Parathyroid adenoma (tissue), 2 donors: ENCODE results near the gene VBP1.
"Not testable (repeated sequence)": the region's sequence is repeated elsewhere in the genome, so short reads cannot be mapped to it uniquely, and the experiment has no call there.

Experiments used
- H2AFZ ChIP-seq: fragments of 300-600 bp; sonication (generic); one replicate; pipeline ENCODE4 v1.7.0; 2017; ENCODE audit warnings: antibody characterized with exemption, mild to moderate bottlenecking
- H3K27ac ChIP-seq: fragments of 300-600 bp; sonication (generic); one replicate; pipeline ENCODE4 v1.7.0; 2017
- H3K27me3 ChIP-seq: fragments of 300-600 bp; sonication (generic); one replicate; pipeline ENCODE4 v1.7.0; 2017; ENCODE audit warnings: low read length; ENCODE audit not compliant: control insufficient read depth, insufficient read depth
- H3K36me3 ChIP-seq: fragments of 300-600 bp; sonication (generic); one replicate; pipeline ENCODE4 v1.7.0; 2017; ENCODE audit warnings: low read length; ENCODE audit not compliant: control insufficient read depth, insufficient read depth
- H3K4me1 ChIP-seq: fragments of 300-600 bp; sonication (generic); one replicate; pipeline ENCODE4 v1.7.0; 2017; ENCODE audit warnings: control low read depth
- H3K4me2 ChIP-seq: fragments of 300-600 bp; sonication (generic); one replicate; pipeline ENCODE4 v1.7.0; 2017; ENCODE audit warnings: low read length
- H3K4me3 ChIP-seq: fragments of 300-600 bp; sonication (generic); one replicate; pipeline ENCODE4 v1.7.0; 2017; ENCODE audit warnings: low read depth, low read length
- H3K79me2 ChIP-seq: fragments of 300-600 bp; sonication (generic); one replicate; pipeline ENCODE4 v1.7.0; 2017; ENCODE audit warnings: control low read depth
- H3K9ac ChIP-seq: fragments of 300-600 bp; sonication (generic); one replicate; pipeline ENCODE4 v1.7.0; 2017; ENCODE audit warnings: mild to moderate bottlenecking
- H3K9me3 ChIP-seq: fragments of 300-600 bp; sonication (generic); one replicate; pipeline ENCODE4 v1.7.0; 2017; ENCODE audit warnings: low read length; ENCODE audit not compliant: control insufficient read depth
- TF ChIP-seq, protein P1 (sequence below): fragments of 300-600 bp; sonication (generic); IDR thresholded peaks from one replicate; pipeline ENCODE4 v1.7.0; 2017; ENCODE audit warnings: antibody characterized with exemption, mild to moderate bottlenecking
- donor health status: primary hyperparathyroidism.

VBP1 gene

GRCh38 chrX:155221351-155221750 lies 5.1 kb downstream of the VBP1 start:
- H3K9ac ChIP-seq, result no peak overlapping the region
- no peak overlapping the region for H2AFZ ChIP-seq
- no peak overlapping the region for H3K27ac ChIP-seq
- TF ChIP-seq, protein P1, sequence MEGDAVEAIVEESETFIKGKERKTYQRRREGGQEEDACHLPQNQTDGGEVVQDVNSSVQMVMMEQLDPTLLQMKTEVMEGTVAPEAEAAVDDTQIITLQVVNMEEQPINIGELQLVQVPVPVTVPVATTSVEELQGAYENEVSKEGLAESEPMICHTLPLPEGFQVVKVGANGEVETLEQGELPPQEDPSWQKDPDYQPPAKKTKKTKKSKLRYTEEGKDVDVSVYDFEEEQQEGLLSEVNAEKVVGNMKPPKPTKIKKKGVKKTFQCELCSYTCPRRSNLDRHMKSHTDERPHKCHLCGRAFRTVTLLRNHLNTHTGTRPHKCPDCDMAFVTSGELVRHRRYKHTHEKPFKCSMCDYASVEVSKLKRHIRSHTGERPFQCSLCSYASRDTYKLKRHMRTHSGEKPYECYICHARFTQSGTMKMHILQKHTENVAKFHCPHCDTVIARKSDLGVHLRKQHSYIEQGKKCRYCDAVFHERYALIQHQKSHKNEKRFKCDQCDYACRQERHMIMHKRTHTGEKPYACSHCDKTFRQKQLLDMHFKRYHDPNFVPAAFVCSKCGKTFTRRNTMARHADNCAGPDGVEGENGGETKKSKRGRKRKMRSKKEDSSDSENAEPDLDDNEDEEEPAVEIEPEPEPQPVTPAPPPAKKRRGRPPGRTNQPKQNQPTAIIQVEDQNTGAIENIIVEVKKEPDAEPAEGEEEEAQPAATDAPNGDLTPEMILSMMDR, result no peak
- H3K4me3 ChIP-seq, result no peak overlapping the region
- peaks cover 8% of the 10 kb centered on the region for H3K79me2 ChIP-seq
- no peaks in the 10 kb centered on the region for H3K27me3 ChIP-seq
- no peaks in the 10 kb centered on the region for H3K9me3 ChIP-seq
- H3K4me1 ChIP-seq, result peaks cover 5% of the 10 kb centered on the region
- H3K36me3 ChIP-seq, result no peaks in the 10 kb centered on the region
- no peak overlapping the region for H3K4me2 ChIP-seq

DNA sequence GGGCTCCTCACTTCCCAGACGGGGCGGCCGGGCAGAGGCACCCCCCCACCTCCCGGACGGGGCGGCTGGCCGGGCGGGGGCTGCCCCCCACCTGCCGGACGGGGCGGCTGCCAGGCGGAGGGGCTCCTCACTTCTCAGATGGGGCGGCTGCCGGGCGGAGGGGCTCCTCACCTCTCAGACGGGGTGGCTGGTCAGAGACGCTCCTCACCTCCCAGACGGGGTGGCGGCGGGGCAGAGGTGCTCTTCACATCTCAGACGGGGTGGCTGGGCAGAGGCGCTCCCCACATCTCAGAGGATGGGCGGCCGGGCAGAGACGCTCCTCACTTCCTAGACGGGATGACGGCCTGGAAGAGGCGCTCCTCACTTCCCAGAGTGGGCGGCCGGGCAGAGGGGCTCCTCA lies 7.5 kb downstream of the VBP1 start:
- H3K4me1 ChIP-seq, H3K79me2 ChIP-seq, H3K4me2 ChIP-seq, H2AFZ ChIP-seq, H3K36me3 ChIP-seq, H3K9ac ChIP-seq, H3K27me3 ChIP-seq, H3K27ac ChIP-seq, H3K9me3 ChIP-seq, H3K4me3 ChIP-seq: not testable (repeated sequence)

- no peaks in the 10 kb centered on the region for H3K79me2 ChIP-seq
- no peak overlapping the region for H2AFZ ChIP-seq
- H3K4me1 ChIP-seq, result no peaks in the 10 kb centered on the region
- no peaks in the 10 kb centered on the region for H3K9me3 ChIP-seq
- H3K27me3 ChIP-seq, result no peaks in the 10 kb centered on the region
- no peaks in the 10 kb centered on the region for H3K36me3 ChIP-seq
- no peak overlapping the region for H3K4me2 ChIP-seq
- H3K27ac ChIP-seq, result no peak overlapping the region
- H3K4me3 ChIP-seq, result no peak overlapping the region
- TF ChIP-seq, protein P1, result no peak
- H3K9ac ChIP-seq, result no peak overlapping the region
Measured at GRCh38 chrX:155225774-155226173, 9.5 kb downstream of the VBP1 start.

DNA sequence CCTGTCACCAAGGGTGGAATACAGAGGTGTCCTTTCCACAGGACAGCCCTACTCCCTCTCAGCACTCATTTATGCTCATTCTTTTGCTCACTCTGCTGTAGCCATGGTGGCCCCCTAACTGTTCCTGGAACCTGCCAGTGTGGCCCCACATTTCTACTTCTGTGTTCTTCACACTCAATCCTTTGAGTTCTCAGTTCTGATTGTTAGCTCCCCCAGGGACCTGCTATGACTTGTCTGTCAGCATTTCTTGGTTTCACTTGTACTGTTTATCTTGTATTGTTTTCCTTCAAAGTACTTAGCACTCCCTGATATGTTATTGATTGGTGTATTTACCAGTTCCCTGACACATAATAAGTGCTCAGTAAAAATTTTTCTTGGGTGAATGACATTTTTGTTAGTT lies 14.9 kb downstream of the VBP1 start:
- Histone ChIP-seq H3K79me2 (no peaks in the 10 kb centered on the region), H3K4me3 (no peak overlapping the region), H3K27ac (no peak overlapping the region), H2AFZ (no peak overlapping the region), H3K9ac (no peak overlapping the region), H3K36me3 (no peaks in the 10 kb centered on the region), H3K9me3 (no peaks in the 10 kb centered on the region), H3K4me2 (no peak overlapping the region), H3K4me1 (no peaks in the 10 kb centered on the region), H3K27me3 (no peaks in the 10 kb centered on the region)
- TF ChIP-seq, protein P1, result no peak

GRCh38 chrX:155235891-155236290 lies 19.6 kb downstream of the VBP1 start:
- no peaks in the 10 kb centered on the region for H3K36me3 ChIP-seq
- TF ChIP-seq, protein P1, result no peak

More at GRCh38 chrX:155235891-155236290, 19.6 kb downstream of the VBP1 start:
- Histone ChIP-seq H3K9ac (no peak overlapping the region), H3K4me2 (no peak overlapping the region), H3K4me3 (no peak overlapping the region), H3K4me1 (no peaks in the 10 kb centered on the region), H3K27ac (no peak overlapping the region), H3K79me2 (no peaks in the 10 kb centered on the region), H2AFZ (no peak overlapping the region), H3K9me3 (no peaks in the 10 kb centered on the region), H3K27me3 (no peaks in the 10 kb centered on the region)
